ENCODE results near the gene PLEKHA3. TPM values are rescaled to one million over a fixed set of nuclear protein-coding genes. Genes with fewer than 3 reads are reported as not detected.

Gene PLEKHA3
- 7.4 and 9.4 TPM in 2 replicates for total RNA-seq

DNA sequence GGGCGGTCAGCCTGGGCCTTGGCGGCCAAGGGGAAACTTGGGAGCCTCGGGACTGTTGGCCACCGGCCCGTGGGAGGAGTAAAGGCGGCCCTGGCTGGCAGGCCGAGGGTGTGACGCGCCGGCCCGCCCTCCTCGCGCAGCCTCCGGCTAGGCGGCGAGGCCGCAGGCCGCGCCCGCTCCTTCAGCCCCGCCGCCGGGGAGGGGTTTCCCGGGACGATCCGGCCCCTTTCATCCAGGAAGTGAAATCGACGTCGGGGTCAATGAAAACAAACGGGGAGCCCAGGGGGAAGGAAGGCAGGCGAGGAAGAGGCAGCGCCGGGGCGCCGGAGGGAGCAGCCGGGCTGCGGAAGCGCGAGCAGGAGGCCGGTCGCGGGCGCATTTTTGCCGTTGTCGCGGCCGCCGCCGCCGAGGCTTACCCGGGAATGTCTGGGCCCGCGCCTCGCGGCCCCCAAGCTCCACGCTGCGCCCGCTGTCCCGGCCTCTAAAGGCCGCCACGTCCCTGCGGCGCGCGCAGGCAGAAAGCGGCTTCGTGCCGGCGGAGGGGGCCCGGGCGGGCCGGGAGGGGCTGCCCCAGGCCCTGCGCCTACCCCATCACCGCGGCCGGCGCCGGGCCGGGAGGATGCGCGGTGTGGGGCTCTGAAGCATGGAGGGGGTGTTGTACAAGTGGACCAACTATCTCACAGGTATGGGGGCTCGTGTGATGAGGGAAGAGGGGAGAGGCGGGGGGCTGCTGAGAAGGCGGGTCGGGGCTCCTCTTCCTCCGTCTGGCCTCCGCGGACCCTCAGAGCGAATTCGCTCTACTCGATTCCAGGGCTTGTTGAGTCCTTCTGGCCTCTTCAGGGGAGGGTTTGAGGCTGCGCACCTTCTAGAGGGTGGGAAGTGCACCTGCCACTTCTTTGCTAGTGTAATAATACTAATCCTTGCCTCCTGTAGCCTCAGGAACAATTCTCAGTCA, at the start of gene PLEKHA3:
Gene PLEKHA3, plus strand, starts transcription at position 231 of the 955 bp plus-strand sequence. Its CDS starts 413 bp downstream, at position 644.

DNA sequence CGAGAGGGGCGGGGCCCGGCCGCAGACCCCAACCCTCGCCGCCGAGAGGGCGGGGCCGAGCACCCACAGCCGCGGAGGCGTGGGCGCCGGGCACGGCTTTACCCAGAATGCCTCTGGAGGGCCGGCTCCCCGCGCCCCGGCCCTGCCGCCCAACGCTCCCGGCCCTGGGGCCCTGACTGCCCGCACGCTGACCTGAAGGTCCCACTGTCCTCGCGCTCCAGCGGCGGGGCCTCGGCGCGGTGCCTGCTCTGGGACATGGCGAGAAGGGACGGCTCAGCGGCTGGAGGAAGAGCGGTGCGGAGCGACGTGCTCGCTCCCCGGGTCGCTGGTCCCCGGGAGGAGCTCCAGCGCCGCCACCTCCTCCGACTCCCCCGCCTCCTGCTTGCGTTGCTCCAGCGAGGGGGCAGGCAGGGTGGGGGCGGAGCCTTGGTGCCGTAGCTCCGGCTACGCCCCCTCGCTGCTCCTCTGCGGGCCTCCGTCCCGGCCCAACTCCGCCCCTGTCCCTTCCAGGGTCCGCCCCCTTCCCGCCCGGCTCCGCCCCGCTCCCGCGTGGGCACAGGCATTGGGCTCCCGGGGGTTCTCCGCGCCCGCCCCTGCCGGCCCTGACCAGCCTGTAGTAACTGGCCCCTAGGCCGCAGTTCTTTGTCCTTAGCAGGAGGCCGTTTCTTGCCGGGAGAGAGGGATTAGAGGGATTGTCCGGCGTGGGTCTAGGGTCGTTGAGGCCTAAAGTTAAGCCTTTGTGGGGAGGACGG, 29.3 kb upstream of the PLEKHA3 start, which contains the start of the genes PJVK and PRKRA:
Gene PJVK, plus strand, starts transcription at position 605 of the 752 bp plus-strand sequence. CDS start 2,032 bp downstream, outside the sequence.
Gene PRKRA, minus strand, starts transcription at position 402 of the 752 bp plus-strand sequence. Its CDS starts 145 bp downstream, at position 257.

DNA sequence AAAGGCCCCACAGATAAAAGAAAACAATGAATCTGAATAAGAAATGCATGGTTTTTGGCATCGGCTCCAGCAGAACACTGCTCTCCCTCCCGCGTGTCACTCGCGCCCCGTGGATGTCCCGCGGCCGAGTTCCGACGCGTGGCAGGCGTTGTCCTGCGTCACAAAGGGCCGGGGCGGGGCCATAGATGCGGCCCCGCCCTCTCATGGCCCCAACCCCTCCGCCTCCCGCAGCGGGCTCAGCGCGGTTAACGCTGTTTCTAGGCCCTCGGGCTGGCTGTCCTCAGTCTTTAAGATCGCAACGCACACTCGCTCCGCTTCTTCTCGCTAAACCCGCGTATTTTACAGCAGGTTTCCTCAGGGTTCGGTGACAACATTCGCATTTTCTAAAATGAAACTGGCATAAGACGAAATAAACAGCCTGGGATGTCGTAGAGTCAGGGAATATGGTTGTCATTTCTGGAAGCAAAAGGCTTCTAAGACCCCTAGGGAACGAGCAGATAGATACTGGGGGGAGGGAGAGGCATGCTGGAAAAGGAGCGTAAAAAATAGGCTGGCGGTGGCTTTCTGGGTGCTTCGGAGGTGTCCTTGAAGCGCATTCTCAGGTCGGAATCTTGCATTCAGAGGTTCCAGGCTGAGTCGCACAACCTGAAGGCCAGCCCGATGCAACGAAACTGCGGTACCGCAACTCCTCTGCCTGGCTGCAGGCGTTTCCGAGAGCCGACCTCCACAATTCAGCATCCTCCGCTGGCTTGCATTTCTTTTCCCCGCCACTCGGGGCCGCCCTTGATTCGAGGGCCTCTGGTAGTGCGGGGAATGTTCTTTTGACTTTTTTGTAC, 1.6 kb upstream of the PLEKHA3 start, which contains the start of gene FKBP7:
Gene FKBP7, minus strand, starts transcription at position 162 of the 836 bp plus-strand sequence. Its CDS starts 101 bp downstream, at position 61.

Other genes starting within 250 kb of the PLEKHA3 start
- gene PRKRA, start 29.3 kb upstream of the PLEKHA3 start, total RNA-seq, result 46.2 and 52.0 TPM in 2 replicates
- gene PJVK, start 29.1 kb upstream of the PLEKHA3 start, total RNA-seq, result 0.72 and 1.5 TPM in 2 replicates
- gene FKBP7, start 1.9 kb upstream of the PLEKHA3 start, total RNA-seq, result 19.6 and 25.4 TPM in 2 replicates

Data from placental pericyte (primary cell).